HG02678 (cell line): Measurements from ENCODE around the gene KRT15.
"Not testable (repeated sequence)": the region's sequence is repeated elsewhere in the genome, so short reads cannot be mapped to it uniquely, and the experiment has no call there.

ENCODE experiments used
- ATAC-seq: cut with Tn5 transposase; IDR thresholded peaks from one replicate; pipeline ENCODE4 v1.9.1; 2021; ENCODE audit warnings: mild to moderate bottlenecking, moderate library complexity; ENCODE audit not compliant: unreplicated experiment

KRT15 gene

DNA sequence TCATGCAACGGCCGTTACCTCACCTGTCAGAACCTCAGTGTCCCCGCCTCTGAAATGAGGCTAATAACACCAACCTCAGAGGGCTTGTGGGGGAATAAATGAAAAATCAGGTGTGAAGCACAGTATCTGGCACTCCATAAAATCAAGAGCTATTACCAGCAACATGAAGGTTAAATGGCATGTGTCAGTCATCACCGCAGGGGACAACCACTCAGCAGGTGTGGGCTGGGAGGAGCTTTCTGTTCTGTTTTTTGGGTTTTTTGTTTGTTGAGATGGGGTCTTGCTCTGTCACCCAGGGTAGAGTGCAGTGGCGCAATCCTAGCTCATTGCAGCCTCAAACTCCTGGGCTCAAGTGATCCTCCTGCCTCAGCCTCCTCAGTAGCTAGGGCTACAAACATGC is 26.2 kb upstream of the KRT15 start:
- no peak for ATAC-seq

DNA sequence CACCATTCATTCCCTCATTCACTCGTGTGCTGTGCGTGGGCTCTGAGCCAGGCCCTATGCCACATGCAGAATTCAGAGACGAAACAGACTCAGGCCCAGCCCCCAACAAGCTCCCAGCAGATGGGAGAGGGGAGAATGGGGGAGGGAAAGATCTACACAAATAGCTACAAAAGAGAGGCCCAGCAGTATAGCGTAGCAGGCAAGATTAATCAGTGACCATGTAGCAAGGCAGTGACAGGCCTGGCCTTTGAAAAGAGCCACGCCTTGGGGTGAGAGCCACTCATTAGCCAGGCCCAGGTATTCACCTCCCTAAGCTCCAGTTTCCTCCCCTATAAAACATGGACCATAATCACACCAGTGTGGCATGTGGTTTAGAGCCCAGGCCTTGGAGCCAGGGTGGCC is 25.8 kb upstream of the KRT15 start:
- ATAC-seq = no peak

DNA sequence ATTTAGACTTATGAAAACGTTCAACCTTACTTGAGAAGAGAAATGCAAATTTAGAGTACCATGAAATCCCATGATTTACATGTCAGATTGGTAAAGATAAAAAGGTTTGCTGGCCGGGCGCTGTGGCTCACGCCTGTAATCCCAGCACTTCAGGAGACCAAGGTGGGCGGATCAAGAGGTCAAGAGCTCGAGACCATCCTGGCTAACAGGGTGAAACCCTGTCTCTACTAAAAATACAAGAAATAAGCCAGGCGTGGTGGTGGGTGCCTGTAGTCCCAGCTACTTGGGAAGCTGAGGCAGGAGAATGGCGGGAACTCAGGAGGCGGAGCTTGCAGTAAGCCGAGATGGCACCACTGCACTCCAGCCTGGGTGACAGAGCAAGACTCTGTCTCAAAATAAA is 24.1 kb upstream of the KRT15 start:
- ATAC-seq = not testable (repeated sequence)

DNA sequence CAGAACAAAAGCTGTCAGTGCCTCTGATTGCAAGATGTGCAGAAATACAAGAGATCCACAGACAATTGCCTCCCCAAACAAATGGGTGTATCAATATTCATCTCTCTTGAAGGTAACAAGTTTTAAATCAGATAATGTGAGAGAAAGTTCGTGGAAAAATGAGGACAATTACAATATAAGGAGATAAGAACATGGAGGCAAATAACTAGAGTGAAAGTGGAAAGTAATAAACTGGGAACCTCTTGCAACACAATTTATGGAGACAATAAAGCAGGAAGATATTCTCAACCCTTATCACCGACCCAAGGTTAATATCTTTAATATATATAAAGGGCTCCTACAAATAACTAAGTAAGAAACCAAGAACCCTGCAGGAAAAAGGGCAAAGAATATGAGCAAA is 23.7 kb upstream of the KRT15 start:
- ATAC-seq = no peak

DNA sequence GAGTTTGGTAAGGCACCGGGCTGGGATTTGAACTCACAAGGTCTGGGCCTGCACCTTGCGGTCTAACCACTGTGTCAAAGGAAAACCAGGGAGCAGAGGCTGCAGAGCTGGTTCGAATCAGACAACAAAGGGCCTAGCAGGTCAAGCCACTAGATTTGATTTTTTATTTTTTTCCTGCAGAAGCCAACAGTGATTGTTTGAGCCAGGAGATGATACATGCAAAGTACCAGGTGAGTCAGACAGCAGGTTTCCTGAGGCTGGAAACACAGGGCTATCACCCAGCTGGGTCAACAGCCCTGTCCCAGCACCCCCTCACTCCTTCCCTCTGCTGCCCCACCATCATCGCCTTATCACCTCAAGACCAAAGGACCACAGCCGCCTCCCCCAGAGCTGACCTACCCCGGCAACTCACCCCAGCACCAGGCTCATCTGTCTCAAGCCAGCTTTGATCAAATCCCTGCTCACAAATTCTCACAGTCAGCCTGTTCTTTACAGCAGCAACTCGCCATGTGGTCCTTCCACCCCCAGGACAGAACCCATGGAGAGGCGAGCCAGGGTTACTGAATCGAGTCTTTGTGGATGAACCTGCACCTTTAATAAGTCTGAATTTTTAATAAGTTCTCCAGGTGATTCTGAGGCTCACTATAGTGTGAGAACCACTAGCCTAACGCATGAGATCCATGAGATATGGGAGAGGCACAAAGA is 22.4 kb upstream of the KRT15 start:
- ATAC-seq = no peak

DNA sequence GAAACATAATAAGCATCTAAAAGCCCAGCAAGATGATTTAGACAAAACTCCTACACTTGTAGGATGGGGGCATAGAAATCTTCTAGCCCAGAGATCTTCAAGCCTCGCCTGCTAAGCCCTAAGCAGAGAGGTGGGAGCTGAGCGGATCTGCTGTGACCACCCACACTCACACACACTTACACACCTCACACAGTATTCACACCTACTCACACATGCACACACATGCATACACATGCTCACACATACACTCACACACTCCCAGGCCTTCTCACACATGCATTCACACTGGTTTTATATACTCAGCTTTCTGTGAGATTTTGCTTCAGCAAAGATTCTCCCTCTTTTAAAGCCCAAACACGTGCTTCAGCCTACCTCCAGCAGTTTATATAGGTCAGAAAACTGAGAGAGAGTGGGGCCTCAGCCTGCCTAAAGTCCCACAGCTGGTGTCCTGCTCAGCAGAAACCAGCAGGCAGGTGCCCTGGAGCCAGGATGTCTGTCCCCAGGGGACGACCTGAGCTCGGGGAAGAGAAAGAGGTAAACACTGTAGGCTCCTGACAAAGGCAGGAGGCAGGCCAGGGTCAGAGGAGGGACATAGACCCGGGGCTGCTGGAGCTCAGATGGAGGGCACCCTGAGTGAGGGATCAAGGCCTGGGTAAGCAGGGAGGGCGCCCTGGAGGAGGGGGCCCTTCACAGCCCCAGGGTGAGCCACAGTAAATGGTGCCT is 21.4 kb upstream of the KRT15 start:
- ATAC-seq = no peak

DNA sequence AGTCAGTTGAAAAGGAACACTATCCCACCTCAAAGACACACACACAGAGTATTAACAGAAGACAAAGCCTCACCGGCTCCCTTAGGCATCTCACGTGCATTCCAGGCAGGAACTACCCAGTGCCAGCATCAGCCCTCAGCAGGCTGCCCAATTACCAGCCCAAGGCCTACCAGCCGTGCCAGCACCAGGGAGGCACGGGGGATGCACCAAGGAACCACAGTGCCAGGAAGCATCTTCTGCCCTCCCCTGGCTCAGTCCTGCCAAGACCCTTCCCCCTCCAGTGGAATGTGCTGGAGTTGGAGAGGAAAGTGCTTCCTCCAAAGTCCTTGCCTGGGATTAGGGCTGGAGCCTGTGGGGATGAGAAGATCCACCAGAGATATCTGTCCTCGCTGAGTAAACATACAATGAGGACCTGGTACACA is 20.4 kb upstream of the KRT15 start:
- ATAC-seq = no peak

DNA sequence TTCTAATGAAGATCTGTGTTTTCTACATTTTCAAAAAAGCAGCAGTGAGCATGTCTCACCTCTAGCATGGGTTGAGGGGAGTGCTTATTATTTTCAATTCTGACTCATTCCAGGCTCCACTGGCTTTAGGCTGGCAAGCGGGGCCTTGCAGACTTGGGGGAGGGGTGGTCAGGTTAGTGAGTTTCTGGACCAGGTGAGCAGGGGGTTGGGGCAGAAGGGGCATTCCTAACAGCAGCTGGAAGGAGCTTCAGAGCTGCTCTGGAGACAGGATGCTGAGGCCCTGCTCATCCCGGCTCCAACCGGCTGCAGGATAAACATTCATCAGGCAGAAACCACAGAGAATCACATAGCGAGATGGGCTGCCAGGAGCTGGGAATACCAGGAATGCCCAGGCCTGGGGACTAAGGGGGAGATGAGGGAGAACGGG is 19.9 kb upstream of the KRT15 start:
- ATAC-seq = no peak

DNA sequence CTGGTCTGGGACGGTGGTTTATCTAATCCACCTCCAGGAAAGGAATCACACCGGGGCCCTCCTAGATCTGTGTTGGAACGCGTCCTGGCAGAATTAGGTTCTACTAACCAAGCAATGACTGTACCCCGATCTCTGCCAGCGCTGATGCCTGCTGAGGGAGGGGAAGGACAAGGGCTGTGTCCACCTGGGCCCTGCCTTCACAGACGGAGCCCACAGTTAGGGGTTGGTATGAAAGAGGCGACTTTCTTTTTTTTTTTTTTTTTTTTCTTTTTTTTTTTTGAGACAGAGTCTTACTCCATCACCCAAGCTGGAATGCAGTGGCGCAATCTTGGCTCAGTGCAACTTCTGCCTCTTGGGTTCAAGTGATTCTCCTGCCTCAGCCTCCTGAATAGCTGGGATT is 19.3 kb upstream of the KRT15 start:
- no peak for ATAC-seq

DNA sequence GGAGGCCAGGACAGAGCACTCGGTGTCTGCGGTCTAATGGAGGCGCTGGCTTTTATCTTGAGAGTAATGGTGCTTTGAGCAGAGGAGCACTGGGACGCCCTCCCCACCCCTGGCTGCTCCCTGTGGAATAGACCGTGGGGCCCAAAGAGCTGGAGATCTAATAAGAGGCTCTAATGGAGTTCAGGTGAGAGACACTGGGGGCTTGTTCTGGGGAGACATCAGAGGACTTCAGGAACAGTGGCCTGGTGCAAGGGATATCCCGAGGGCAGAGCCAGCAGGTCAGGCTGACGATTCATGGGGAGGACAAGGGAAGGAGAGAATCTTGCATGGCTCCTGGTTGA is 18.9 kb upstream of the KRT15 start:
- ATAC-seq = no peak

DNA sequence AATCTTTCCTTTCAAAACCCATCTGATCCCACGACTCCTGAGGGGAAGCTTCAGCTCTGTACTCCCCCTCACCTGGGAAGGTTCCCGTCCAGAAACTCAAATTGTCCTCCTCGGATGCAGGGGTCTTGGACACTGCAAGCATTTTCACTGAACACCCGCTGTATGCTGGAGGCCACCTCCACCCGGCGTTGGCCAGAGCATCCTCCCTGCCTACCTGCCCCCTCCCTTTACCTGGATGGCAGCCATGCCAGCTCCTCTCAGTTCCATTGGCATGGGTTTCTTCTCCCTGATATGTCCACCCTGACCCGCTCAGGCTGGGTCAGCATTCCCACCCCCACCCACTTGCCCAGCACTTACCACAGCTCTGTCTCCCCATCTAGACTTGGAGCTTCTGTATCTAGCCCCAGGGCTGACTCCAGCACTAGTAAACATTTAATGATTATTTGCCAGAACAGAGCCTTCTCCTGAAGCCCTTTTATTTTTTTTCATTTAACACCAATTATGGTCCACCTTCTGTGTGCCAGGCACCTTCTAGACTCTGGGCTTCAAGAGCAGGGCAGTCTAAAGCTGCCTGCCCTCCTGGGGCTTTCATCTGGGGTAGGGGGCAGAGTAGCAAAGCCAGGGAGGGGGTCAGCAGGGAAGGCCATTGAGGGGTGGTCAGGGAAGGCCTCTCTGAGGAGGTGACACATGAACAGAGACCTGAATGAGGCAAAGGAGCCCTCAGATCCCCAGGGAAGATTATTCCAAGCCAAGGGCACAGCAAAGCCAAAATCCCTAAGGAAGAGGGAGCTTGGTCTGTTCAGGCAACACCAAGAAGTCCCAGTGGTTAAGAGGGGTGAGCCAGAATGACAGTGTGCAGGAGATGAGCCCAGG is 18.3 kb upstream of the KRT15 start:
- ATAC-seq = no peak

DNA sequence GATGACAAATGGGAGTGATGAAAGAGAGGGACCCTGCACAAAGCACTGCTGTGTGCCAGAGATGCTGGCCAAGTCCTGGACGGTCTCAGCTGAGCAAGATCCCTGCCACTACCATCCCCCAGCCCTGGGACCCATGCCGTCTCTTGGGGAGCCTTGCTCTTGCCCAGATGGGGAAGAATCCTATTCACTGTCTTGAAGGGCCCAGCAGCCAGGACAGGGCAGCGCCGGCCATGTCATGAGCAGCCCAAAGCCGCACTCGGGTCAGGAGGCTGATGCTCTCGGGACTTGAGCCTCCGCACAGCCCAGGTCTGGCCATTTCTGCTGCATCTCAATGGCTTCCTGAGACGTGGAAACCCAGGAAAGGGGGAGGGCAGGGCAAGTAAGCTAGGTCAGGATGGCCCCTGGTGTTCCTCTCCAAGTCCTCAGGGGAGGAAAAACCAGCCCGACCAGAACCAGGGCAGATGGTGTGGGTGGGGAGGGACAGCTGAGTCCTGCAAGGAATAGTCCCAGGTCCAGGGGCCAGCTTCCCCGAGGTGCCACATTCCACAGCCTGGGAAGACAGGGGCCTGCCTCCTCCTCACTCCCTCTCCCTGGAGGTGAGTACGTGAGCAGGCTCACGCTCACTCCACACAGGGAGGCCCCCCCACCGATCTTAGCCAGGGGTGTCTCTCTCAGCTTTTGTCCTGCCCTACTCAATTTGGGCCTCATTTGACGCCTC is 17.2 kb upstream of the KRT15 start:
- no peak for ATAC-seq

DNA sequence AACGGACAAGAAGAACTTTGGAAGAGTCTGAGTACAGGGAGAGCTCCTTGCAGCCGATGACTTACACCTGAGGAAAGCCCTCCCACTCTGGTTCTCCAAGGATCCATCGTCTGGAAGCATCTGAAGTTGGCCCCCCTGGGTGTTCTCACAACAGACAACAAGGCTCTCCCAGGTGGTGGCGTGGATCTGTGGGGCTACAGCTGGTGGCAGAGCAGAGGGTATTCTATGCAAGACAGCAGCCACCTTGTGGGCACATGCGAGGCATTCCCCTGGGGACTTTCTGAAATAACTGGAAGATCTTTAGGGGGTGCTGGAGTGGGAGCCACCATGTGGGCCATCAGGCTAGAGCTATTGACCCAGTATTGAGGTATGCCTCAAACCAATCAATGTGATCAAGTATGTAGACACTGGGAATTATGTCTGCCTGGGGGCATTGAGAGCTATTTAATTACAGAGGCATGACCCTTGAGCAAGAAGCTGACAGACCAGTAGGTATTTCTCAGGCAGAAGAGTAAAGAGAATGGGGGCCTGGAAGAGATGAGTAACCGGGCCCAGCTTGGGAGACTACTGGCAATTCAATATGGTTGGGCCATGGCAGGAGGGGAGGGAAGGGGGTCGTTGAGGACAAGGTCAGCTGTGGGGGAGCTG is 16.3 kb upstream of the KRT15 start:
- ATAC-seq = no peak

DNA sequence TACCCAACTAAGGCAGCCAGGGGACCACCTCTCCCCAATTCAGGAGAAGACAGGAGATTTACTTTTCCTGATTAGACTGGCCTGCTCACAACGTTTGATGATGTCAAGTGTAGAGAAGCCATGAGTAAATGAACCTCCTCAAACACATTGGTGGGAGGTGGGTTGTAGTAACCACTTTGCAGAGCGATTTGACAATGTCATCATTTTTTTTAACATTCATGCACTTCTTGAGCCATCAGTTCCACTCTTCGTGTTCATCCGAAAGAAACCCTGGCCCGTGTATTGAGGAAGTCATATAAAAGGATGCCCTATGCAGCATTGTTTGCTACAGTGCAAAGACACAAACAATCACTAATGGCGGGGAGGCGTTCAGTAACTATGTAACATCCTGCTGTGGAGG is 14.9 kb upstream of the KRT15 start:
- no peak for ATAC-seq

DNA sequence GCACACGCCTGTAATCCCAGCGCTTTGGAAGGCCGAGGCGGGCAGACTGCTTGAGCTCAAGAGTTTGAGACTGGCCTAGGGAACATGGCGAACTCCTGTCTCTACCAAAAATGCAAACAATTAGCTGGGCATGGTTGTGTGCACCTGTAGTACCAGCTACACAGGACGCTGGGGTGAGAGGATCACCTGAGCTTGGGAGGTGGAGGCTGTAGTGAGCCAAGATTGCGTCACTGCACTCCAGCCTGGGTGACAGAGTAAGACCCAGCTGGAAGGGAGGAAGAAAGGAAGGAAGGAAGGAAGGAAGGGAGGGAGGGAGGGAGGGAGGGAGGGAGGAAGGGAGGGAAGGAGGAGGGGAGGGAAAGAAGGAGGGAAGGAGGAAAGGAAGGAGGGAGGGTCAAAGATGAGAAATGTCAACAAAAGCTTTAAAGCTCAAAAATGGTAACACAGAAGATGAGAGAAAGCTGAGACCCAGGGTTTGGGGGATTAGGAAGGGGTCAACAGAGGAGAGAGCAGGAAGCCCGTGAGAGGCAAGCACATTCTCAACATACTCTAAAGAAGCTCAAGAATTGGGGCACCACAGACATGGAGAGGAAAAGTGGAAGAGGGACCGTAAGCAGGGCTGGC is 14.4 kb upstream of the KRT15 start:
- no peak for ATAC-seq

DNA sequence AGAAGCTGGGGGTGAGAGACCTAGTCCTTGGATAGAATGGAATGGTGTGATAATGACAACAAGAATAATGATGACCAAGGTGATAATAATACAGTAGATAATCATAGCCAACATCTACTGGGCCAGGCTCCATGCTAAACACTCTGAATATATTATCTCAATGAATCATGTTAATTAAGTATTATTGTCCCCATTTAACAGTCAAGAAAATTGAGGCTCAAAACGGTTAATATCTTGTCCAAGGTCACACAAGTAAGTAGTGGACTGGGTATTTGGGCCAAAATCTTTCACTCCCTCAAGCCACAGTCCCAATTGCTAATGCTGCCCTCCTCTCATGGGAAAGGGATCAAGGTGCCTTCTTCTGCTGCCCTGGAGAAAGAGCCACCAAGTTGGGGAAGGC is 13.3 kb upstream of the KRT15 start:
- ATAC-seq = no peak

DNA sequence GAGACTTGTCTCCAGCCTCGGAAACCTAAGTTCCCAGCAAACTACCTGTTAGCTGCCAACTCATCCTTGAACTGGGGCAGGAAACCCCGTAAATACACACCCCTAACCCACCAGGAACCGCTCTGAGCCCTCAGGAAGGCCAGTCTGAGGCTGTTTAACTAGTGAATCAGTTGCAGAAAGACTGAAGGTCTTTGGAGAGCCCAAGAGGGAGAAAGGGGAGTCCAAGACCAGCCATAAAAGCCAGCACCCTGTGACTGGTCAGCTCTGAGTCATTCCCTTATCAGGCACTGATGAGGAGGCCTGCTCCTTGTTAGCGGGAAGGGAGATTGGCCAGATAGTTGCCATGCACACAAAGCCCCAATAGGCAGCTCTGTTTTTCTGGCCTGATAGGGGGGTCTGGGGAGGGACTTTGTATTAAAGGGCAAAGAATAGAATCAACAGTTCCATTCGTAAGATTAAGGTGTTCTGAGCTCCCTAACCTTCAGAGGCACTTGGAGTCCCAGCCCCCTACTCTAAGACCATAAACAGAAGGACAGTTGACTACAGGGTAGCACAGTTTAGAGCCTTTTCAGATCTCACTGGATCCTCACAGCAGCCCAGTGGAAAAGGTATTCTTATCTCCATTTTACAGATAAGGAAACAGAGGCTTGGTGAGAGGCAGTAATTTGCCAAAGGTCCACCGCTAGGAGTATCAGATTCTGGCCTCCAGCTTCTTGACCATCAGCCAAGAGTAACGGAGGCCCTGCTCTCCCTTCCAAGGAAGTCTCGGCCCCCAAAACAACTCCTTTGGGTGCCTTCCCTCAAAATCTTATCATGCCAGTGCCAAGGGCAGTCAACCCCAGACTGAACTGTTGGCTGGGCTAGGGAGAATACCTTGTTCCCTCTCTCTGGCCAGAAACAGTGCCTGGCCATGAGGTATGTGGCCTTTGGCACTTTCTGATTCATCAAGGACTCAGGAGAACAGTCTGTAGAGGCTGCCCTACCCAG is 11.7 kb upstream of the KRT15 start:
- ATAC-seq = no peak

DNA sequence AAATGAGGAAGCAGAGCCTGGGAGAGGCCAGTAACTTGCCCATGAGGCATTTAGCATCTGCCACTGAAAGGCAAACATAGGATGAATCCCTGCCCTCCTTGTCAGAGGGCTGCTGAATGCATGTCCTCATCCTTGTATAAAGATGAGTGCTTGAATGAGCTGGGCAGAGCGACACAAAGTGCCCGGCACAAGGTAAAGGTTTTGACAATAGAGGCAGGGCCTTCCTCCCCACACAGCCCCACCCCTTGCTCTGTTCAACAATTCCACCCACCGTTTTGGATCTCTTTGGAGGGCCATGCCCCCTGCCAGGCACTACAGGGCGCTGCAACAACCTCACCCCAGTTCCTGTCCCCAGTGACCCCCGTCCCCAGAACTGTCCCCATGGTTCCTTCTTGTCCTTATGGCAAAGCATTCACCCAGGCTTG is 10.8 kb upstream of the KRT15 start:
- no peak for ATAC-seq

DNA sequence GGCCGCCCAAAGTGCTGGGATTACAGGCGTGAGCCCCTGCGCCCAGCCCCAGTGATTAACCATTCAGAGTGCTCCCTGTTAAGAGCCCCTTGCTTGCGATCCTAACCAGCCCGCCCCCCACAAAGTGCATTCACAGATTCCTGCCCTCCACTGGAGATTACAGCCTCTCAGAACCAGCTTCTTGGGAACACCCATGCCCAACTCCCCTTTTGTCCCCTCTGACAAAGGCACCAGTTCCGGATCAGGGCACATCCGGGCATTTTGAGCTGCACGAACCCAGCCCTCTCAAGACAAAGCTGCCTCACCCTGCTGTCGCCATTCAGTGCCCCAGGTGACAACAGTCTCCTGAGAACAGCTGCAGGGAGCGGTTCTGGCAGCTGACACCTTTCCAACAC is 10.3 kb upstream of the KRT15 start:
- no peak for ATAC-seq
